Osteoblast (primary cell): Measurements from ENCODE around the gene PLOD3. TPM values are rescaled to one million over a fixed set of nuclear protein-coding genes. Genes with fewer than 3 reads are reported as not detected.

ENCODE experiments used
- DNase-seq: peaks from one replicate; pipeline ENCODE4 v3.0.0; 2011; ENCODE audit warnings: low spot score, mixed read lengths; ENCODE audit not compliant: insufficient read length; ENCODE audit errors: missing footprints
- H2AFZ ChIP-seq: 2 replicates; pipeline ENCODE4 v1.6.0; 2011; ENCODE audit warnings: mild to moderate bottlenecking, low read length
- H3K27ac ChIP-seq: 2 replicates; pipeline ENCODE4 v1.5.1; 2011; ENCODE audit warnings: mild to moderate bottlenecking, low read depth, low read length, moderate library complexity
- H3K27me3 ChIP-seq: 2 replicates; pipeline ENCODE4 v1.6.0; 2012; ENCODE audit warnings: mild to moderate bottlenecking, control low read depth, inconsistent platforms, low read length, moderate library complexity; ENCODE audit not compliant: insufficient read depth
- H3K36me3 ChIP-seq: 2 replicates; pipeline ENCODE4 v1.5.1; 2011; ENCODE audit warnings: mild to moderate bottlenecking, low read length, control low read depth, moderate library complexity; ENCODE audit not compliant: insufficient read depth
- H3K4me1 ChIP-seq: 2 replicates; pipeline ENCODE4 v1.5.1; 2011; ENCODE audit warnings: mild to moderate bottlenecking, low read length, control low read depth, moderate library complexity; ENCODE audit not compliant: insufficient read depth
- H3K4me2 ChIP-seq: 2 replicates; pipeline ENCODE4 v1.6.0; 2011; ENCODE audit warnings: mild to moderate bottlenecking, low read length; ENCODE audit not compliant: insufficient read depth
- H3K4me3 ChIP-seq: fragments of 200-600 bp; sonication (generic); 3 replicates; pipeline ENCODE4 v1.5.1; 2012; ENCODE audit warnings: mild to moderate bottlenecking, low read length, inconsistent platforms; ENCODE audit not compliant: insufficient read depth
- H3K79me2 ChIP-seq: 2 replicates; pipeline ENCODE4 v1.6.0; 2012; ENCODE audit warnings: mild to moderate bottlenecking, low read length, control low read depth, inconsistent platforms; ENCODE audit not compliant: insufficient read depth
- H3K9me3 ChIP-seq: 2 replicates; pipeline ENCODE4 v1.5.1; 2011; ENCODE audit warnings: low read depth, low read length, control low read depth
- H4K20me1 ChIP-seq: 2 replicates; pipeline ENCODE4 v1.6.0; 2012; ENCODE audit warnings: mild to moderate bottlenecking, low read length, control low read depth; ENCODE audit not compliant: insufficient read depth
- total RNA-seq: library from RNA; depleted of rRNA; stranded (reverse); fragments of >200 nt; gene quantifications from 2 replicates; pipeline ENCODE4 v1.2.3, GENCODE V29; 2012
- TF ChIP-seq, protein P1 (sequence below): IDR thresholded peaks from 2 replicates; pipeline ENCODE4 v1.5.1; 2011; ENCODE audit warnings: mild to moderate bottlenecking, low read depth, low read length, moderate library complexity; ENCODE audit errors: extremely low read depth

Gene PLOD3
- total RNA-seq, 1 donor, result 81.8 TPM

DNA sequence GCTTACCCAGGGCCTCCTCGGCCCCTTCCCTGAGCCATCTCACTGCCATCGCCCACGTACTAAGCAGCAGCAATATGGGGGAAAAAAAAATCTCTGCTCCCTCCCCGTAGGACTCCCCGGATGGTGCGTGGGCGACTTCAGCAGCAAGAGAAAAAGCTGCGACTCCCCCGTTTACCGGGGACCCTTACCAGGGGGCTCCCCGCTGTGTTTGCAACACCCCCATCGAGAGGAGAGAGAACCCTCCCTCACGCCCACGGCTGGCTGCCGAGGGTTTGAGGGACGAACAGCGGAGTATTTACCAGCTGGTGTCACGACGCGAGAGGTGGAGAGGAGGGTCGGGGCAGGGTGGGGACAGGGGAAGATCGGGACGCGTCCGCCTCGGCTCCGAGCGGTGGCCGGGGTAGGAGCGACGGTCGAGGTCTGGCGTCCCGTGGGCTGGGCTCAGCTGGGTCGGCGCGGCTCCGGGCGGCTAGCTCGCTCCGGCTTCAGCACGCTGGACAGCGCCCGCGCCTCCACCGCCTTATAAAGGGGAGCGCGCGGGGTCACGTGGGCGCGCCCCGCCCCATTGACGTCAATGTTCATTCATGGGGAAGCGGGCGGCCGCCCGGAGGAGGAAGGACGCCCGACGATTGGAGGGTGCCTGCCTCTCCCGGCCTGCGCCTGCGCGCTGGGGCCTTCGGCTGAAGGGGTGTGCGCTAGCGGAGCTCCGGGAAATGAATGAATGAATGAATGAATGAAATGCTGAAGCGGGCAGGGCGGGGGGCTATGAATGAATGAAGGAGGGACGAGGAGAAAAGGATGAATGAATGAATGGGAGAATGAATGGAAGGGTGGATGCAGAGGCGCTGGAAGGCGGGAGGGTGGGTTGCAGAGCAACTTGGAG, 52.1 kb downstream of the PLOD3 start, which contains the start of gene VGF:
Gene VGF (minus strand): TSS at position 495 of the 883 bp plus-strand sequence. CDS start 726 bp downstream, outside the sequence.
- H4K20me1 ChIP-seq, result peaks cover 30% of the 10 kb centered on the region
- peak within 1 kb of the TSS; percentile 55 for H3K4me3 ChIP-seq
- no peak within 1 kb of the TSS for H2AFZ ChIP-seq
- peak; percentile 100 for DNase-seq
- peaks cover 22% of the 10 kb centered on the region for H3K4me1 ChIP-seq
- peaks cover 63% of the 10 kb centered on the region for H3K27me3 ChIP-seq
- no peak within 1 kb of the TSS for H3K27ac ChIP-seq
- H3K9me3 ChIP-seq, result no peaks in the 10 kb centered on the region
- TF ChIP-seq, protein P1, sequence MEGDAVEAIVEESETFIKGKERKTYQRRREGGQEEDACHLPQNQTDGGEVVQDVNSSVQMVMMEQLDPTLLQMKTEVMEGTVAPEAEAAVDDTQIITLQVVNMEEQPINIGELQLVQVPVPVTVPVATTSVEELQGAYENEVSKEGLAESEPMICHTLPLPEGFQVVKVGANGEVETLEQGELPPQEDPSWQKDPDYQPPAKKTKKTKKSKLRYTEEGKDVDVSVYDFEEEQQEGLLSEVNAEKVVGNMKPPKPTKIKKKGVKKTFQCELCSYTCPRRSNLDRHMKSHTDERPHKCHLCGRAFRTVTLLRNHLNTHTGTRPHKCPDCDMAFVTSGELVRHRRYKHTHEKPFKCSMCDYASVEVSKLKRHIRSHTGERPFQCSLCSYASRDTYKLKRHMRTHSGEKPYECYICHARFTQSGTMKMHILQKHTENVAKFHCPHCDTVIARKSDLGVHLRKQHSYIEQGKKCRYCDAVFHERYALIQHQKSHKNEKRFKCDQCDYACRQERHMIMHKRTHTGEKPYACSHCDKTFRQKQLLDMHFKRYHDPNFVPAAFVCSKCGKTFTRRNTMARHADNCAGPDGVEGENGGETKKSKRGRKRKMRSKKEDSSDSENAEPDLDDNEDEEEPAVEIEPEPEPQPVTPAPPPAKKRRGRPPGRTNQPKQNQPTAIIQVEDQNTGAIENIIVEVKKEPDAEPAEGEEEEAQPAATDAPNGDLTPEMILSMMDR, result no peak
- peak within 1 kb of the TSS; percentile 74 for H3K4me2 ChIP-seq
- H3K36me3 ChIP-seq, result peaks cover 10% of the 10 kb centered on the region
- H3K79me2 ChIP-seq, result no peaks in the 10 kb centered on the region

DNA sequence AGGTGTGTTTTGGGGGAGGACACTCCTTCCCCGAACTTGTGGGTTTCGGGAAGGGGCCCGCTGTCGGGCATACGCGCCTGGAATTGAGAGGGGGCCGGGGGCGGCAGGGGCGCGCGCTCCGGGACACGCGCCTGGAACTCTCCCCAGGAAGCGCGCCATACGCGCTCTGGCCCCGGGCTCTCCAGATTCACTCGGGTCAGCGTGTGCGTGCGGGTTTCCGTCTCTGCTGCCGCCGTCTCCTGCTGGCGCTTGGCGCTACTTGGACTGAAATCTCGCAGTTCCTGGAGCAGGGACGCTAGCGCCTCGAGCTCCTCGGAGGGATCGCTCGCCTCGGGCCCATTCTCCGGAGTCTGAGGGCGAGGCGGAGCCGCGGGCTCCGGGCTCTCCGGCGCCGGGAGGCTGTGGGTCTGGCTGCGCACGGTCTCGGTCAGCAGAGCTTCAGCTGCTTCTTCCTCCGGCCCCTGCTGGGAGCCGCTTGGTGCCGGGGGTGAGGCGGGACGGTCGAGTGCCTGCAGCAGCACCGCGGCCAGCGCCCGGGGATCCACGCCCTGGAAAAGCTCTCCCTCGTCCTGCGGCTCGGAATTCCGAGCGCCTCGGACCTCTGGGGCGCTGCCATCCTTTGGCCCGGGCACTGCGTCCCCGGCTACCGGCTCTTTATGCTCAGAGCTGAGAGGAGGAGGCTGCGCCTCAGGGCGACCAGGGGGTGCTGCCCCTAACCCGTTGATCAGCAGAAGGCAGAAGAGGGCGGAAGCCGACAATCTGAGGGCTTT, 53.1 kb downstream of the PLOD3 start:
- Histone ChIP-seq H3K36me3 (peaks cover 18% of the 10 kb centered on the region), H3K79me2 (no peaks in the 10 kb centered on the region), H3K4me2 (no peak overlapping the region), H2AFZ (no peak overlapping the region), H3K4me1 (peaks cover 24% of the 10 kb centered on the region), H4K20me1 (peaks cover 37% of the 10 kb centered on the region), H3K9me3 (no peaks in the 10 kb centered on the region), H3K4me3 (no peak overlapping the region), H3K27ac (no peak overlapping the region), H3K27me3 (peaks cover 53% of the 10 kb centered on the region)
- peak; percentile 96 for DNase-seq
- TF ChIP-seq, protein P1, result no peak

DNA sequence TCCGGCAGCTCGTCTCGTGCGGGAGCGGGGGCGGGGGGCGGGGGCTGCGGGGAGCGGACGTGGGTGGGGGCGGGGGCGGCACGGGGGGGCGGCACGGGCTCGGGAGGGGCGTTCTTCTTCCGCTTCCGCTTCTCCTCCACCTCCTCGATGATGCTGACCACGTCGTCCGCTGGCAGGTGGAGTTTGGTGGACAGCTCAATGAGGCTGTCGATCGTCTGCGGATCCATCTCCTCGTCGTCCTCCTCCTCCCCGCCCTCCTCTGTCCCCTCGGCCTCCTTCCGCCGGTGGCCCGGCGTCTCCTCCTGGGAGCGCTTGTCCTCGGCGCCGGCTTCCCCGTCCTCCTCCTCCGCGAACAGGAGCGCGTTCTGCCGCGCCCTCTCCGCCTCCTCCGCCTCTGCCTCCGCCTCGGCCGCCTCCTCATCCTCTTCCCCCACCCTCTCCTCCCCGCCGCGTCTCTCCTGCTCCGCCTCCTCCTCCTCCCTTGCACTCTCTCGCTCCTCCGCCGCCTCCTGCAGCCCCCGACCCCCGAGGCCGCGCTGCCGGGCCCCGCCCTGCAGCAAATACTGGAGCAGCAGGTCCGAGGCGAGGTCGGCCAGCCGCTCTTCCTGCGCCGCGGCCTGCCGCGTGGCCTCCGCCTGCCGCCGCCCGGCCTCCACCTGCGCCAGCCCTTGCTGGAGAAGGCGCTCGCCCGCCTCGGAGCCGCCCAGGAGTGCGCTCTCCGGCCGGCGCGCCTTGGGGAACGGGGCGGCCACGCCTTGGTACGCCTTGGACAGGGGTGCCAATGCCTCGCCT, 53.9 kb downstream of the PLOD3 start:
- no peak overlapping the region for H3K27ac ChIP-seq
- no peak overlapping the region for H3K4me2 ChIP-seq
- peaks cover 19% of the 10 kb centered on the region for H3K36me3 ChIP-seq
- peaks cover 37% of the 10 kb centered on the region for H4K20me1 ChIP-seq
- TF ChIP-seq, protein P1, result no peak
- no peaks in the 10 kb centered on the region for H3K9me3 ChIP-seq
- DNase-seq, result peak; percentile 83
- H3K4me3 ChIP-seq, result no peak overlapping the region
- peaks cover 17% of the 10 kb centered on the region for H3K4me1 ChIP-seq
- H2AFZ ChIP-seq, result no peak overlapping the region
- H3K27me3 ChIP-seq, result peaks cover 47% of the 10 kb centered on the region
- H3K79me2 ChIP-seq, result no peaks in the 10 kb centered on the region
